GM12865 (cell line): ENCODE results near the gene MTF1.
"Not testable (repeated sequence)": the region's sequence is repeated elsewhere in the genome, so short reads cannot be mapped to it uniquely, and the experiment has no call there.

Experiments used
- DNase-seq: peaks from one replicate; pipeline ENCODE4 v3.0.0; 2010; ENCODE audit warnings: low read depth
- H3K4me3 ChIP-seq: 2 replicates; pipeline ENCODE4 v1.5.1; 2011; ENCODE audit warnings: mild to moderate bottlenecking, low read depth, low read length, control low read depth
- CTCF ChIP-seq: IDR thresholded peaks from 2 replicates; pipeline ENCODE4 v1.5.1; 2011; ENCODE audit warnings: low read length, control low read depth, low read depth, inconsistent platforms; ENCODE audit not compliant: insufficient read depth; ENCODE audit errors: missing control alignments

MTF1 gene

GRCh38 chr1:37859507-37860345 lies at the start of gene MTF1:
Gene MTF1 (minus strand): TSS chr1:37859592. CDS start chr1:37857658, 1,934 bp downstream.
- peak within 1 kb of the TSS; percentile 88 for H3K4me3 ChIP-seq
- DNase-seq = peak; percentile 98
- peak; percentile 85 for TF ChIP-seq CTCF

GRCh38 chr1:37908531-37908930 lies 49.1 kb upstream of the MTF1 start:
- not testable (repeated sequence) for H3K4me3 ChIP-seq, DNase-seq

- DNase-seq, H3K4me3 ChIP-seq: not testable (repeated sequence)
These were observed 48.2 kb upstream of the MTF1 start for GRCh38 chr1:37907416-37908125.

GRCh38 chr1:37906591-37906990 lies 47.2 kb upstream of the MTF1 start:
- DNase-seq, H3K4me3 ChIP-seq: not testable (repeated sequence)

- no peak overlapping the region for H3K4me3 ChIP-seq
- DNase-seq = no peak
These were observed 46.3 kb upstream of the MTF1 start for GRCh38 chr1:37905727-37906126.

GRCh38 chr1:37903921-37904320 lies 44.5 kb upstream of the MTF1 start:
- H3K4me3 ChIP-seq, DNase-seq: not testable (repeated sequence)

More at GRCh38 chr1:37905727-37906126, 46.3 kb upstream of the MTF1 start:
- no peak for TF ChIP-seq CTCF

GRCh38 chr1:37902983-37903382 lies 43.6 kb upstream of the MTF1 start:
- TF ChIP-seq CTCF = no peak
- no peak for DNase-seq
- no peak overlapping the region for H3K4me3 ChIP-seq

- TF ChIP-seq CTCF = no peak
- no peak for DNase-seq
- peak overlapping the region; percentile 21 for H3K4me3 ChIP-seq
These were observed 42.5 kb upstream of the MTF1 start for GRCh38 chr1:37901893-37902225.
